KBM-7 (cell line): ENCODE measurements around the gene ZNF831.

Experiments
- DNase-seq: peaks from one replicate; pipeline ENCODE4 v3.0.0-alpha.2; 2015
- in situ Hi-C: fragments of 300-500 bp; cut with MboI; formaldehyde crosslinking; loops from 2 replicates; pipeline ENCODE4 v1.14.3; 2020; ENCODE audit warnings: low sequenced_read_pairs, low pct_unique_long_range_greater_than_20kb, mixed read lengths

The ZNF831 gene

GRCh38 chr20:59138114-59138748 is 25.4 kb upstream of the ZNF831 start:
- in situ Hi-C loops: no loop called here
- DNase-seq: no peak

- DNase-seq: no peak
- in situ Hi-C loops: no loop called here
Observed at GRCh38 chr20:59139998-59140397, 23.6 kb upstream of the ZNF831 start.

- peak; percentile 9 for DNase-seq
- in situ Hi-C loops: no loop called here
Observed at GRCh38 chr20:59141818-59142581, 21.6 kb upstream of the ZNF831 start.

GRCh38 chr20:59143326-59143725 is 20.3 kb upstream of the ZNF831 start:
- in situ Hi-C loops: no loop called here
- DNase-seq: no peak

- in situ Hi-C loops: no loop called here
- no peak for DNase-seq
Observed at GRCh38 chr20:59144179-59144830, 19.3 kb upstream of the ZNF831 start.

GRCh38 chr20:59144831-59145196 is 18.8 kb upstream of the ZNF831 start:
- no peak for DNase-seq
- in situ Hi-C loops: no loop called here

- in situ Hi-C loops: no loop called here
- no peak for DNase-seq
Observed at GRCh38 chr20:59145247-59145923, 18.2 kb upstream of the ZNF831 start.

GRCh38 chr20:59145924-59146779 is 17.5 kb upstream of the ZNF831 start:
- in situ Hi-C loops: no loop called here
- DNase-seq: no peak

GRCh38 chr20:59146780-59147565 is 16.6 kb upstream of the ZNF831 start:
- DNase-seq: no peak
- in situ Hi-C loops: no loop called here

GRCh38 chr20:59147586-59147985 is 16.0 kb upstream of the ZNF831 start:
- no peak for DNase-seq
- in situ Hi-C loops: no loop called here

- no peak for DNase-seq
- in situ Hi-C loops: no loop called here
Observed at GRCh38 chr20:59148701-59149493, 14.7 kb upstream of the ZNF831 start.

- DNase-seq: peak; percentile 59
- in situ Hi-C loops: no loop called here
Observed at GRCh38 chr20:59149678-59150504, 13.7 kb upstream of the ZNF831 start.

GRCh38 chr20:59150821-59151251 is 12.8 kb upstream of the ZNF831 start:
- DNase-seq: no peak
- in situ Hi-C loops: no loop called here

- in situ Hi-C loops: no loop called here
Observed at GRCh38 chr20:59151391-59151790, 12.2 kb upstream of the ZNF831 start.

GRCh38 chr20:59151820-59152219 is 11.8 kb upstream of the ZNF831 start:
- in situ Hi-C loops: no loop called here

More at GRCh38 chr20:59151391-59151790, 12.2 kb upstream of the ZNF831 start:
- no peak for DNase-seq

GRCh38 chr20:59152559-59153354 is 10.9 kb upstream of the ZNF831 start:
- no peak for DNase-seq
- in situ Hi-C loops: no loop called here

More at GRCh38 chr20:59151820-59152219, 11.8 kb upstream of the ZNF831 start:
- no peak for DNase-seq
